HG03039 (cell line): ENCODE data around the gene CCN5.
"Not testable (repeated sequence)": the region's sequence is repeated elsewhere in the genome, so short reads cannot be mapped to it uniquely, and the experiment has no call there.

ENCODE experiments used
- ATAC-seq: cut with Tn5 transposase; IDR thresholded peaks from one replicate; pipeline ENCODE4 v1.9.1; 2021; ENCODE audit warnings: mild to moderate bottlenecking, moderate library complexity; ENCODE audit not compliant: unreplicated experiment

The CCN5 gene

GRCh38 chr20:44714701-44715498 is at the start of gene CCN5:
Gene CCN5 (plus strand): TSS chr20:44715369. CDS start chr20:44715391, 22 bp downstream.
- ATAC-seq: no peak

- ATAC-seq: no peak
Measured at GRCh38 chr20:44666066-44666465, 49.1 kb upstream of the CCN5 start.

- ATAC-seq: not testable (repeated sequence)
Measured at GRCh38 chr20:44670851-44671250, 44.3 kb upstream of the CCN5 start.

- ATAC-seq: not testable (repeated sequence)
Measured at GRCh38 chr20:44671541-44671940, 43.6 kb upstream of the CCN5 start.

GRCh38 chr20:44672318-44672902 is 42.8 kb upstream of the CCN5 start:
- ATAC-seq: not testable (repeated sequence)

GRCh38 chr20:44678242-44678641 is 36.9 kb upstream of the CCN5 start:
- ATAC-seq: no peak

- no peak for ATAC-seq
Measured at GRCh38 chr20:44678990-44679611, 36.1 kb upstream of the CCN5 start.

GRCh38 chr20:44681796-44682566 is 33.2 kb upstream of the CCN5 start:
- no peak for ATAC-seq

GRCh38 chr20:44683263-44684046 is 31.7 kb upstream of the CCN5 start:
- ATAC-seq: no peak

GRCh38 chr20:44684047-44684967 is 30.9 kb upstream of the CCN5 start:
- ATAC-seq: no peak

GRCh38 chr20:44686934-44687333 is 28.2 kb upstream of the CCN5 start:
- no peak for ATAC-seq

GRCh38 chr20:44688053-44688625 is 27.0 kb upstream of the CCN5 start:
- no peak for ATAC-seq

GRCh38 chr20:44689809-44690208 is 25.4 kb upstream of the CCN5 start:
- no peak for ATAC-seq

- no peak for ATAC-seq
Measured at GRCh38 chr20:44690781-44691423, 24.3 kb upstream of the CCN5 start.

- no peak for ATAC-seq
Measured at GRCh38 chr20:44691424-44692423, 23.4 kb upstream of the CCN5 start.

- ATAC-seq: no peak
Measured at GRCh38 chr20:44692932-44693480, 22.2 kb upstream of the CCN5 start.

- no peak for ATAC-seq
Measured at GRCh38 chr20:44693627-44694026, 21.5 kb upstream of the CCN5 start.
